AG04450 (cell line): ENCODE results near the gene KATNBL1. TPM values are rescaled to one million over a fixed set of nuclear protein-coding genes. Genes with fewer than 3 reads are reported as not detected.
"Not testable (repeated sequence)": the region's sequence is repeated elsewhere in the genome, so short reads cannot be mapped to it uniquely, and the experiment has no call there.

Experiments used
- CTCF ChIA-PET: fragments of 300-600, 350-600 bp; formaldehyde crosslinking; extraction: SDS; loops from one replicate; lab custom pipeline; 2022; ENCODE audit warnings: antibody characterized with exemption, inconsistent platforms; lab: Charles Lee
- POLR2A ChIA-PET: fragments of 350-600 bp; formaldehyde crosslinking; extraction: SDS; loops from one replicate; lab custom pipeline; 2021; ENCODE audit warnings: antibody characterized with exemption, inconsistent platforms; lab: Yijun Ruan, JAX
- DNase-seq: peaks from one replicate; pipeline ENCODE4 v3.0.0-alpha.2; 2011; ENCODE audit warnings: low read depth, low spot score
- H3K27ac ChIP-seq: one replicate; pipeline ENCODE4 v1.5.1; 2012; ENCODE audit warnings: low read depth, low read length, control low read depth
- H3K27me3 ChIP-seq: one replicate; pipeline ENCODE4 v1.6.0; 2012; ENCODE audit warnings: low read length; ENCODE audit not compliant: control insufficient read depth, insufficient read depth
- H3K4me3 ChIP-seq: 2 replicates; pipeline ENCODE4 v1.5.1; 2011; ENCODE audit warnings: mild to moderate bottlenecking, low read depth, low read length, control low read depth
- H3K9me3 ChIP-seq: 2 replicates; pipeline ENCODE4 v1.5.1; 2012; ENCODE audit warnings: low read length; ENCODE audit not compliant: control insufficient read depth, insufficient read depth
- CTCF ChIP-seq: IDR thresholded peaks from 2 replicates; pipeline ENCODE4 v1.5.1; 2011; ENCODE audit warnings: low read depth, low read length, control low read depth, inconsistent platforms
- polyA plus RNA-seq: library from polyadenylated mRNA; depleted of rRNA; stranded (reverse); fragments of >200 nt; gene quantifications from 2 replicates; pipeline ENCODE4 v1.2.3, GENCODE V29; 2011

The KATNBL1 gene
- polyA plus RNA-seq, 1 experiment: 46.6 TPM

- Histone ChIP-seq H3K27ac (no peak overlapping the region), H3K4me3 (no peak overlapping the region), H3K27me3 (no peaks in the 10 kb centered on the region), H3K9me3 (no peaks in the 10 kb centered on the region; the same call in 1 of the 2 replicates)
- ChIA-PET CTCF (no interaction called here), POLR2A (no interaction called here)
- TF ChIP-seq CTCF: no peak
- DNase-seq: no peak
Measured at GRCh38 chr15:34188711-34189110, 21.2 kb downstream of the KATNBL1 start.

- CTCF ChIA-PET: no interaction called here
- no peak overlapping the region for H3K27ac ChIP-seq
- POLR2A ChIA-PET: no interaction called here
- no peak overlapping the region for H3K4me3 ChIP-seq
- no peaks in the 10 kb centered on the region for H3K27me3 ChIP-seq
- DNase-seq: no peak
- H3K9me3 ChIP-seq: no peaks in the 10 kb centered on the region; the same call in 1 of the 2 replicates
- TF ChIP-seq CTCF: no peak
Measured at GRCh38 chr15:34185666-34186065, 24.2 kb downstream of the KATNBL1 start.

- CTCF ChIA-PET: no interaction called here
- no peak for DNase-seq
- TF ChIP-seq CTCF: no peak
- no peaks in the 10 kb centered on the region; the same call in 1 of the 2 replicates for H3K9me3 ChIP-seq
- H3K27me3 ChIP-seq: no peaks in the 10 kb centered on the region
- H3K27ac ChIP-seq: no peak overlapping the region
- POLR2A ChIA-PET: no interaction called here
- no peak overlapping the region for H3K4me3 ChIP-seq
Measured at GRCh38 chr15:34182942-34183341, 27.0 kb downstream of the KATNBL1 start.

GRCh38 chr15:34179234-34179633 lies 30.7 kb downstream of the KATNBL1 start:
- Histone ChIP-seq H3K9me3 (peaks cover 4% of the 10 kb centered on the region; the same call in 1 of the 2 replicates), H3K4me3 (no peak overlapping the region), H3K27ac (no peak overlapping the region), H3K27me3 (no peaks in the 10 kb centered on the region)
- no peak for DNase-seq
- POLR2A ChIA-PET: no interaction called here
- CTCF ChIA-PET: no interaction called here
- TF ChIP-seq CTCF: no peak

DNA sequence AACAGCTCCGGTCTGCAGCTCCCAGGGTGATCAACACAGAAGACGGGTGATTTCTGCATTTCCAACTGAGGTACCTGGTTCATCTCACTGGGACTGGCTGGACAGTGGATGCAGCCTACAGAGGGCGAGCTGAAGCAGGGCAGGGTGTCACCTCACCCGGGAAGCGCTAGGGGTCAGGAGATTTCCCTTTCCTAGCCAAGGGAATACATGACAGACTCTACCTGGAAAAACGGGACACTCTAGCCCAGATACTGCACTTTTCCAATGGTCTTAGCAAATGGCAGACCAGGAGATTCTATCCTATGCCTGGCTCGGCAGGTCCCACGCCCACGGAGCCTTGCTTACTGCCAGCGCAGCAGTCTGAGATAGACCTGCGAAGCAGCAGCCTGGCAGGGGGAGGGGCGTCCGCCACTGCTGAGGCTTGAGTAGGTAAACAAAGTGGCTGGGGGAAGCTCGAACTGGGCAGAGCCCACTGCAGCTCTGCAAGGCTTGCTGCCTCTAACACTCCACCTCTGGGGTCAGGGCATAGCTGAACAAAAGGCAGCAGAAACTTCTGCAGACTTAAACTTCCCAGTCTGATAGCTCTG lies 43.8 kb downstream of the KATNBL1 start:
- H3K4me3 ChIP-seq, POLR2A ChIA-PET, H3K27ac ChIP-seq, H3K27me3 ChIP-seq, DNase-seq: not testable (repeated sequence)
- CTCF ChIA-PET: interaction anchor here (1.5 kb wide), 1 partner anchor 11 kb away, joined by 3 read pairs; no protein-coding TSS in a partner anchor
- H3K9me3 ChIP-seq: peaks cover 15% of the 10 kb centered on the region
